K562 (cell line): ENCODE measurements around the gene GPS2. TPM values are rescaled to one million over a fixed set of nuclear protein-coding genes. Genes with fewer than 3 reads are reported as not detected.
A peak's percentile ranks its signal among the peaks of the same experiment; 100 is the strongest.

ENCODE experiments used
- ARNT ChIP-seq, 2 experiments: fragments of 450-650 bp; IDR thresholded peaks; 2 replicates each; pipeline ENCODE4 v1.6.1; 2016; ENCODE audit warnings: mild to moderate bottlenecking in 1 of 2
- CXXC5 ChIP-seq: fragments of 250-450 bp; sonication (Bioruptor Pico); IDR thresholded peaks from 2 replicates; pipeline ENCODE4 v1.8.0; 2022; ENCODE audit warnings: inconsistent platforms, mild to moderate bottlenecking, moderate library complexity
- DPF2 ChIP-seq: fragments of 450-650 bp; IDR thresholded peaks from 2 replicates; pipeline ENCODE4 v1.6.1; 2016
- FOXP1 ChIP-seq: sonication (generic); formaldehyde crosslinking; IDR thresholded peaks from 2 replicates; pipeline ENCODE4 v1.8.0; 2022; ENCODE audit warnings: mild to moderate bottlenecking, missing genetic modification reagents
- GABPA ChIP-seq: fragments of 200-800 bp; sonication (Bioruptor generic); conservative IDR thresholded peaks from 2 replicates; pipeline ENCODE4 v1.6.1; 2016; ENCODE audit warnings: low read depth, missing genetic modification characterization, missing compliant biosample characterization
- GABPB2 ChIP-seq: fragments of 250-450 bp; sonication (Bioruptor Pico); conservative IDR thresholded peaks from 2 replicates; pipeline ENCODE4 v1.5.1; 2021; ENCODE audit warnings: mild to moderate bottlenecking
- HDAC1 ChIP-seq, 2 experiments: fragments of 450-650 bp; IDR thresholded peaks; 2 replicates each; pipeline ENCODE4 v1.6.1; 2016 to 2017; ENCODE audit warnings: inconsistent platforms in 1 of 2, mild to moderate bottlenecking in 1 of 2, moderate library complexity in 1 of 2
- HIVEP1 ChIP-seq: fragments of 250-450 bp; sonication (Bioruptor Pico); IDR thresholded peaks from 2 replicates; pipeline ENCODE4 v1.4.0; 2020; ENCODE audit warnings: mild to moderate bottlenecking
- JUND ChIP-seq, 2 experiments: IDR thresholded peaks; 2 replicates in 1 of 2; 3 replicates in 1 of 2; pipeline ENCODE4 v1.6.1; 2011; ENCODE audit warnings: borderline replicate concordance in 2 of 2, low read depth in 2 of 2, low read length in 2 of 2, improper control_type of control experiment in 1 of 2, missing biosample characterization in 1 of 2, missing genetic modification characterization in 1 of 2, missing genetic modification reagents in 1 of 2
- MAZ ChIP-seq, 2 experiments: fragments of 450-650 bp in 1 of 2; sonication (generic) in 1 of 2; formaldehyde crosslinking; IDR thresholded peaks in 1 of 2; conservative IDR thresholded peaks in 1 of 2; 2 replicates each; pipeline versions ENCODE4 v1.4.0 to v1.5.0; 2020; ENCODE audit warnings: mild to moderate bottlenecking in 1 of 2, missing genetic modification reagents in 1 of 2
- MTA1 ChIP-seq: fragments of 450-650 bp; IDR thresholded peaks from 2 replicates; pipeline ENCODE4 v1.6.1; 2017; ENCODE audit warnings: borderline replicate concordance
- POLR2A ChIP-seq: fragments of 450-650 bp; conservative IDR thresholded peaks from 2 replicates; pipeline ENCODE4 v1.6.1; 2016
- POLR2G ChIP-seq: fragments of 200-400 bp; formaldehyde crosslinking; IDR thresholded peaks from 2 replicates; pipeline ENCODE4 v1.6.1; 2017; ENCODE audit warnings: low read depth, mild to moderate bottlenecking, antibody characterized with exemption, low read length, moderate library complexity
- RAD21 ChIP-seq, 2 experiments: fragments of 250-450 bp in 1 of 2; fragments of 450-650 bp in 1 of 2; sonication (Bioruptor Pico) in 1 of 2; formaldehyde crosslinking in 1 of 2; IDR thresholded peaks in 1 of 2; conservative IDR thresholded peaks in 1 of 2; 2 replicates each; pipeline versions ENCODE4 v1.4.0 to v1.8.0; 2020 to 2022; ENCODE audit warnings: mild to moderate bottlenecking in 2 of 2, moderate library complexity in 1 of 2
- TOE1 ChIP-seq, 2 experiments: fragments of 450-650 bp in 1 of 2; sonication (generic) in 1 of 2; formaldehyde crosslinking in 1 of 2; IDR thresholded peaks; 2 replicates each; pipeline versions ENCODE4 v1.7.1 to v1.8.0; 2016 to 2022; ENCODE audit warnings: borderline replicate concordance in 2 of 2, mild to moderate bottlenecking in 2 of 2, antibody characterized with exemption in 1 of 2, inconsistent platforms in 1 of 2, low read depth in 1 of 2, missing genetic modification reagents in 1 of 2, moderate library complexity in 1 of 2
- ZKSCAN3 ChIP-seq: fragments of 250-450 bp; sonication (Bioruptor Pico); IDR thresholded peaks from 2 replicates; pipeline ENCODE4 v1.4.0; 2020
- ZNF212 ChIP-seq: fragments of 450-650 bp; formaldehyde crosslinking; IDR thresholded peaks from 2 replicates; pipeline ENCODE4 v1.4.0; 2020; ENCODE audit warnings: mild to moderate bottlenecking
- ZNF24 ChIP-seq: fragments of 450-650 bp; IDR thresholded peaks from 2 replicates; pipeline ENCODE4 v1.6.1; 2016
- ZNF41 ChIP-seq: fragments of 250-450 bp; sonication (Bioruptor Pico); conservative IDR thresholded peaks from 2 replicates; pipeline ENCODE4 v1.4.0; 2020; ENCODE audit warnings: mild to moderate bottlenecking
- ZNF639 ChIP-seq, 2 experiments: fragments of 200-800 bp in 1 of 2; sonication (Bioruptor generic) in 1 of 2; sonication (generic) in 1 of 2; formaldehyde crosslinking in 1 of 2; IDR thresholded peaks in 1 of 2; conservative IDR thresholded peaks in 1 of 2; 2 replicates each; pipeline versions ENCODE4 v1.5.0 to v1.6.1; 2016 to 2020; ENCODE audit warnings: missing compliant biosample characterization in 1 of 2, missing genetic modification characterization in 1 of 2, missing genetic modification reagents in 1 of 2
- polyA plus RNA-seq, 8 experiments: library from polyadenylated mRNA; depleted of rRNA in 4 of 8; stranded (reverse) in 5 of 8; unstranded in 3 of 8; fragments of >200 nt; fragmentation: Nextera tagmentation in 2 of 8; fragmentation: Illumina TruSeq in 1 of 8; extraction: Ambion mirVana in 2 of 8; extraction: Trizol in 1 of 8; gene quantifications; 2 replicates each; pipeline versions ENCODE4 v1.2.1 to v1.2.3, GENCODE V29; 2011 to 2014; ENCODE audit warnings: inconsistent platforms in 1 of 8, missing spikeins in 1 of 8
- total RNA-seq, 7 experiments: library from RNA; depleted of rRNA in 6 of 7; stranded (reverse); fragments of >200 nt in 6 of 7; fragmentation: Illumina TruSeq in 2 of 7; extraction: Trizol in 2 of 7; gene quantifications; 2 replicates each; pipeline versions ENCODE4 v1.2.1 to v1.2.3, GENCODE V29; 2011 to 2021; ENCODE audit warnings: low replicate concordance in 1 of 7
- TF ChIP-seq, protein P1 (sequence below): sonication (generic); formaldehyde crosslinking; IDR thresholded peaks from 2 replicates; pipeline ENCODE4 v1.8.0; 2022; ENCODE audit warnings: mild to moderate bottlenecking, missing genetic modification reagents, borderline replicate concordance
- TF ChIP-seq, protein P2 (sequence below): sonication (generic); IDR thresholded peaks from 2 replicates; pipeline ENCODE4 v1.6.1; 2016

Gene GPS2
- total and polyA plus RNA-seq, 9 of the 15 experiments (the other 6 are each of a cell fraction or from before 2014, with no cell fraction given), result 18.3 to 75.7 (median 37.0) TPM

- TF ChIP-seq GABPB2 (CRISPR knock-in tag) (no peak), POLR2A (peak; percentile 83), MTA1 (no peak), HIVEP1 (no peak), JUND (IDR thresholded peaks at IDR 0.05; ENCODE audit: borderline replicate concordance, low read depth, low read length) (no peak; the same call in none of the 2 replicates), JUND (tag; IDR thresholded peaks at IDR 0.05; ENCODE audit: borderline replicate concordance, low read depth, low read length) (no peak), ZNF212 (CRISPR knock-in tag) (no peak), GABPA (no peak), ZNF24 (no peak), ARNT (IDR thresholded peaks at IDR 0.05) (0 out of 4 replicates have a peak, but pooled peaks of 1 of the 2 experiments have one; percentile 3), DPF2 (no peak), MAZ (CRISPR knock-in tag; conservative IDR thresholded peaks at IDR 0.05 in 1 of 2, IDR thresholded peaks at IDR 0.05 in 1 of 2) (no peak), ZNF41 (CRISPR knock-in tag) (no peak), TOE1 (IDR thresholded peaks at IDR 0.05; ENCODE audit: borderline replicate concordance) (no peak), TOE1 (CRISPR knock-in tag; IDR thresholded peaks at IDR 0.05; ENCODE audit: borderline replicate concordance, low read depth) (no peak), ZNF639 (CRISPR knock-in tag; conservative IDR thresholded peaks at IDR 0.05 in 1 of 2, IDR thresholded peaks at IDR 0.05 in 1 of 2) (peak in 1 of 2 experiments; percentile 92; a peak in 2 of 4 replicates), ZKSCAN3 (CRISPR knock-in tag) (no peak), CXXC5 (peak; percentile 61), POLR2G (peak; percentile 83), FOXP1 (CRISPR knock-in tag) (no peak), HDAC1 (IDR thresholded peaks at IDR 0.05) (peak in 1 of 2 experiments; percentile 70; a peak in 2 of 4 replicates), RAD21 (CRISPR knock-in tag; conservative IDR thresholded peaks at IDR 0.05 in 1 of 2, IDR thresholded peaks at IDR 0.05 in 1 of 2) (no peak)
- TF ChIP-seq, protein P1, sequence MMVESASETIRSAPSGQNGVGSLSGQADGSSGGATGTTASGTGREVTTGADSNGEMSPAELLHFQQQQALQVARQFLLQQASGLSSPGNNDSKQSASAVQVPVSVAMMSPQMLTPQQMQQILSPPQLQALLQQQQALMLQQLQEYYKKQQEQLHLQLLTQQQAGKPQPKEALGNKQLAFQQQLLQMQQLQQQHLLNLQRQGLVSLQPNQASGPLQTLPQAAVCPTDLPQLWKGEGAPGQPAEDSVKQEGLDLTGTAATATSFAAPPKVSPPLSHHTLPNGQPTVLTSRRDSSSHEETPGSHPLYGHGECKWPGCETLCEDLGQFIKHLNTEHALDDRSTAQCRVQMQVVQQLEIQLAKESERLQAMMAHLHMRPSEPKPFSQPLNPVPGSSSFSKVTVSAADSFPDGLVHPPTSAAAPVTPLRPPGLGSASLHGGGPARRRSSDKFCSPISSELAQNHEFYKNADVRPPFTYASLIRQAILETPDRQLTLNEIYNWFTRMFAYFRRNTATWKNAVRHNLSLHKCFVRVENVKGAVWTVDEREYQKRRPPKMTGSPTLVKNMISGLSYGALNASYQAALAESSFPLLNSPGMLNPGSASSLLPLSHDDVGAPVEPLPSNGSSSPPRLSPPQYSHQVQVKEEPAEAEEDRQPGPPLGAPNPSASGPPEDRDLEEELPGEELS (CRISPR knock-in tag), result no peak
- TF ChIP-seq, protein P2, sequence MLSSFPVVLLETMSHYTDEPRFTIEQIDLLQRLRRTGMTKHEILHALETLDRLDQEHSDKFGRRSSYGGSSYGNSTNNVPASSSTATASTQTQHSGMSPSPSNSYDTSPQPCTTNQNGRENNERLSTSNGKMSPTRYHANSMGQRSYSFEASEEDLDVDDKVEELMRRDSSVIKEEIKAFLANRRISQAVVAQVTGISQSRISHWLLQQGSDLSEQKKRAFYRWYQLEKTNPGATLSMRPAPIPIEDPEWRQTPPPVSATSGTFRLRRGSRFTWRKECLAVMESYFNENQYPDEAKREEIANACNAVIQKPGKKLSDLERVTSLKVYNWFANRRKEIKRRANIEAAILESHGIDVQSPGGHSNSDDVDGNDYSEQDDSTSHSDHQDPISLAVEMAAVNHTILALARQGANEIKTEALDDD, result no peak
Observed at GRCh38 chr17:7306911-7307685, 8.1 kb downstream of the GPS2 start, which contains the start of gene EIF5A (continued).
